IPS-NIHi11 (cell line): ENCODE results near the gene SLC9A4.
"Not testable (repeated sequence)": the region's sequence is repeated elsewhere in the genome, so short reads cannot be mapped to it uniquely, and the experiment has no call there.

Source experiments
- DNase-seq: peaks from one replicate; pipeline ENCODE4 v3.0.0; 2012; ENCODE audit warnings: mixed read lengths, low spot score

Gene SLC9A4

GRCh38 chr2:102550151-102550550 lies 77.1 kb downstream of the SLC9A4 start:
- DNase-seq, result no peak

- no peak for DNase-seq
Measured at GRCh38 chr2:102551329-102552096, 78.5 kb downstream of the SLC9A4 start.

- no peak for DNase-seq
Measured at GRCh38 chr2:102553601-102554000, 80.6 kb downstream of the SLC9A4 start.

- no peak for DNase-seq
Measured at GRCh38 chr2:102558463-102558862, 85.4 kb downstream of the SLC9A4 start.

GRCh38 chr2:102562542-102562941 lies 89.5 kb downstream of the SLC9A4 start:
- not testable (repeated sequence) for DNase-seq

- DNase-seq, result no peak
Measured at GRCh38 chr2:102575888-102576287, 102.9 kb downstream of the SLC9A4 start.

GRCh38 chr2:102578376-102578775 lies 105.3 kb downstream of the SLC9A4 start:
- no peak for DNase-seq

- no peak for DNase-seq
Measured at GRCh38 chr2:102581911-102582310, 108.9 kb downstream of the SLC9A4 start.

- no peak for DNase-seq
Measured at GRCh38 chr2:102582845-102583244, 109.8 kb downstream of the SLC9A4 start.
